Hair follicle dermal papilla cell (primary cell): ENCODE measurements around the gene SLC4A5. TPM values are rescaled to one million over a fixed set of nuclear protein-coding genes. Genes with fewer than 3 reads are reported as not detected.

ENCODE experiments used
- small RNA-seq: library from RNA; depleted of rRNA; stranded (forward); fragments of <200 nt; gene quantifications from one replicate; pipeline ENCODE3, GENCODE V24; 2012
- total RNA-seq: library from RNA; depleted of rRNA; stranded (reverse); fragments of >200 nt; gene quantifications from 2 replicates; pipeline ENCODE4 v1.2.3, GENCODE V29; 2012

The SLC4A5 gene
- total RNA-seq = 0.81 and 1.1 TPM in 2 replicates

GRCh38 chr2:74343316-74343715 lies at the start of gene SLC4A5:
SLC4A5 (minus strand) TSS chr2:74343416; CDS start chr2:74315023, 28,393 bp downstream.

GRCh38 chr2:74379851-74380789 lies 36.9 kb upstream of the SLC4A5 start, which contains the start of gene DCTN1:
DCTN1 (minus strand) TSS chr2:74380311; CDS start chr2:74380037, 274 bp downstream.

GRCh38 chr2:74198461-74199274 lies 144.5 kb downstream of the SLC4A5 start, which contains the start of gene MTHFD2:
MTHFD2 (plus strand) TSS chr2:74198615; CDS start chr2:74198642, 27 bp downstream.

GRCh38 chr2:74178211-74179062 lies 164.8 kb downstream of the SLC4A5 start, which contains the start of gene MOB1A:
MOB1A (minus strand) TSS chr2:74178879; CDS start chr2:74178674, 205 bp downstream.

Small RNA genes lying within 50 kb of the gene (small RNA-seq; reads per million reads assigned to genes)
- not detected for gene RNU6-542P
- gene TAF13P2 = not detected

Other genes starting within 250 kb of the SLC4A5 start
- 11.8 and 13.0 TPM in 2 replicates for gene BOLA3, start 195.5 kb downstream of the SLC4A5 start, total RNA-seq
- 142 and 157 TPM in 2 replicates for gene MOB1A, start 164.5 kb downstream of the SLC4A5 start, total RNA-seq
- gene MTHFD2, start 144.8 kb downstream of the SLC4A5 start, total RNA-seq = 115 and 145 TPM in 2 replicates
- 166 and 172 TPM in 2 replicates for gene DCTN1, start 36.9 kb upstream of the SLC4A5 start, total RNA-seq
- gene C2orf81, start 78.2 kb upstream of the SLC4A5 start, total RNA-seq = 3.1 and 3.8 TPM in 2 replicates
- 20.3 and 25.6 TPM in 2 replicates for gene WDR54, start 78.3 kb upstream of the SLC4A5 start, total RNA-seq
- 19.2 and 21.7 TPM in 2 replicates for gene RTKN, start 98.5 kb upstream of the SLC4A5 start, total RNA-seq
- 12.8 and 23.1 TPM in 2 replicates for gene INO80B, start 111.7 kb upstream of the SLC4A5 start, total RNA-seq
- gene WBP1, start 115.0 kb upstream of the SLC4A5 start, total RNA-seq = 42.7 and 54.3 TPM in 2 replicates
- gene MOGS, start 122.0 kb upstream of the SLC4A5 start, total RNA-seq = 48.5 and 63.1 TPM in 2 replicates
- 19.3 and 21.6 TPM in 2 replicates for gene MRPL53, start 129.3 kb upstream of the SLC4A5 start, total RNA-seq
- gene CCDC142, start 139.6 kb upstream of the SLC4A5 start, total RNA-seq = 17.7 and 27.6 TPM in 2 replicates
- 17.0 and 19.0 TPM in 2 replicates for gene TTC31, start 139.7 kb upstream of the SLC4A5 start, total RNA-seq
- gene LBX2, start 156.2 kb upstream of the SLC4A5 start, total RNA-seq = 1.9 and 2.1 TPM in 2 replicates
- 28.4 and 34.1 TPM in 2 replicates for gene PCGF1, start 164.3 kb upstream of the SLC4A5 start, total RNA-seq
- gene TLX2, start 171.0 kb upstream of the SLC4A5 start, total RNA-seq = not detected in 2 replicates
- gene DQX1, start 182.8 kb upstream of the SLC4A5 start, total RNA-seq = 0.16 TPM in 1 of 2 replicates, not detected in the other
- 65.1 and 68.2 TPM in 2 replicates for gene AUP1, start 186.3 kb upstream of the SLC4A5 start, total RNA-seq
- 41.3 and 42.7 TPM in 2 replicates for gene HTRA2, start 186.5 kb upstream of the SLC4A5 start, total RNA-seq
- 14.7 and 20.6 TPM in 2 replicates for gene LOXL3, start 210.5 kb upstream of the SLC4A5 start, total RNA-seq
- 31.0 and 31.3 TPM in 2 replicates for gene DOK1, start 211.3 kb upstream of the SLC4A5 start, total RNA-seq